Omental fat pad (tissue), 4 donors: ENCODE data around the gene DLGAP4. TPM values are rescaled to one million over a fixed set of nuclear protein-coding genes. Genes with fewer than 3 reads are reported as not detected.

ENCODE experiments used
- ATAC-seq: fragments of 150-250 bp; one replicate; pipeline ENCODE4 v1.9.1; 2016; ENCODE audit warnings: mild to moderate bottlenecking, moderate library complexity; ENCODE audit not compliant: low FRiP score
- DNase-seq: peaks from one replicate; pipeline ENCODE4 v3.0.0-alpha.2; 2019; ENCODE audit warnings: low spot score
- total RNA-seq, 4 donors: library from RNA; depleted of rRNA; stranded (reverse); fragments of >200 nt; gene quantifications; one replicate each; pipeline ENCODE4 v1.1.0, GENCODE V29; 2016
- TF ChIP-seq, protein P1 (sequence below), 3 donors: fragments of 450-650 bp; IDR thresholded peaks; one replicate each; pipeline ENCODE4 v1.5.1; 2016 to 2017; ENCODE audit warnings: antibody characterized with exemption in 3 of 3, mild to moderate bottlenecking in 3 of 3, moderate library complexity in 2 of 3

DLGAP4 gene
- total RNA-seq, 4 donors from 2014 or later: 26.0 to 42.6 (median 30.7) TPM

DNA sequence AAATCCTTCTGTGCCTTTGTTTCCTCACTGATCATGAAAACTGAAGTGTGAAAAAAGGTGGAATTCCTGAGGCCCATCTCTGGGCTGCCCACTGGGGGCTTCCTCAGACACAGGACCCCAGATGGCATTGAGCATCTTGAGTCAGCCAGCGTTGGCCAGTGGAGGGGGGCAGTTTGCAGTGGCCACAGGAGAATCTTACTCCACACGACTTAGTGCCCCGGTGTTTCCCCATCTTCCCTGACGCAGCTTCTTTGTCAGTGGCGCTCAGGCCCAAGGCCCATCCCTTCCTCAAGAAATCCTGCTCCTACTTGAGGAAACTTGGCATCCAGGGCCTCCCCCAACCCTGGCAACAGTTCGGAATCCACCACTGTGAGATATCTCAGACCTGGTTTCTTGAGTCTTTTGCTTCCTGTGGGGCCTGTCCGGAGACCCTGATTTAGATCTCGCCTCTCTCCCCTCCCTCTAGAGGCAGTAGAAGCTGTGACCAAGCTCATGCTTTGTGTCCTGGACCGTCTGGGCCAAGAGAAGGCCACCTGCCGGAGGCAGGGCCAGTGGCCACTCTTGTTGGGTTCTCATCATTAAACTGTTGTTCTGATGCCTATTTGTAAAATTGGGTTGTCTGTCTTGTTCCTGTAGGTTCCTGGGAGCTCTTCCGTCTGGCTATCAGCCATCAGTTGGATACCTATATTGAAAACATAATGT, 20.2 kb upstream of the DLGAP4 start:
- DNase-seq: no peak
- TF ChIP-seq, protein P1, sequence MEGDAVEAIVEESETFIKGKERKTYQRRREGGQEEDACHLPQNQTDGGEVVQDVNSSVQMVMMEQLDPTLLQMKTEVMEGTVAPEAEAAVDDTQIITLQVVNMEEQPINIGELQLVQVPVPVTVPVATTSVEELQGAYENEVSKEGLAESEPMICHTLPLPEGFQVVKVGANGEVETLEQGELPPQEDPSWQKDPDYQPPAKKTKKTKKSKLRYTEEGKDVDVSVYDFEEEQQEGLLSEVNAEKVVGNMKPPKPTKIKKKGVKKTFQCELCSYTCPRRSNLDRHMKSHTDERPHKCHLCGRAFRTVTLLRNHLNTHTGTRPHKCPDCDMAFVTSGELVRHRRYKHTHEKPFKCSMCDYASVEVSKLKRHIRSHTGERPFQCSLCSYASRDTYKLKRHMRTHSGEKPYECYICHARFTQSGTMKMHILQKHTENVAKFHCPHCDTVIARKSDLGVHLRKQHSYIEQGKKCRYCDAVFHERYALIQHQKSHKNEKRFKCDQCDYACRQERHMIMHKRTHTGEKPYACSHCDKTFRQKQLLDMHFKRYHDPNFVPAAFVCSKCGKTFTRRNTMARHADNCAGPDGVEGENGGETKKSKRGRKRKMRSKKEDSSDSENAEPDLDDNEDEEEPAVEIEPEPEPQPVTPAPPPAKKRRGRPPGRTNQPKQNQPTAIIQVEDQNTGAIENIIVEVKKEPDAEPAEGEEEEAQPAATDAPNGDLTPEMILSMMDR (IDR thresholded peaks at IDR 0.05): no peak
- ATAC-seq: no peak

DNA sequence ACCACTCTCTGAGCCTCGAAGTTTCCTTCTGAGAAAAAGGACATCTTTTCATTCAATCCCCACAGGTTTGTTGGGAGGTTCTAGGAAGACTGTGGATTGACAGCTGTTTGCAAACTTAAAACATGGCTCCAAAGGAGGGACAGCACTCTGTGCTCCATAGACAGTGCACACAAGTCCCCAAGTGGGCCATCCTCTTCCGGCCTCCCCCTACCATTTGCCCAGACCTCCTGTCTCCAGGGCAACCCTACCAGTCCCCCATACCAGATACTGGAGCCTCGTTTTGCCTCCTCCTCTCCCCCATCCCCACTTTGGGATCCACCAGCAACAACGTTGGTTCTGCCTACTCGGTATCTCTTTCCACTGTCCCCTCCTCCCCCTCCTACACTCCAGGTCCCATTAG, 8.5 kb upstream of the DLGAP4 start:
- no peak for DNase-seq
- no peak for ATAC-seq
- TF ChIP-seq, protein P1 (IDR thresholded peaks at IDR 0.05): no peak

DNA sequence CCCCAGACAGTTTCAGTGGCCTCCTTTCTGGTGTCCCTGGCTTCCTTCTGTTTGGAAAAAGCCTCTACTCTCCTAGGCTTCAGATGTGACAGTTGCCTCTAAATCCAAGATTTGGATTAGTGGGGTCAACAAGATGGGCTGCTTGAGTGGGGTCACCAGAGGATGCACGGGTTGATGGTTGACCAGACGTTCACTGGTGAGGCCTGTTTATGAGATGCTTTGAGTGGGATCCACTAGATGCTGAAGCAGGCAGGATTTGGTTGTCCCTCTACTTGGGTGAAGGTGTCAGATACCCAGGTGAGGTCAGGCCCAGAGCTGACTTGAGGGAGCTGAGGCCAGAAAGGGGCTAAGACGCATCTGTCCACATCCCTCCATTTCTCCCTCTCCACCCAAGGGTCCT, 8.1 kb upstream of the DLGAP4 start:
- TF ChIP-seq, protein P1 (IDR thresholded peaks at IDR 0.05): no peak
- no peak for DNase-seq
- no peak for ATAC-seq

DNA sequence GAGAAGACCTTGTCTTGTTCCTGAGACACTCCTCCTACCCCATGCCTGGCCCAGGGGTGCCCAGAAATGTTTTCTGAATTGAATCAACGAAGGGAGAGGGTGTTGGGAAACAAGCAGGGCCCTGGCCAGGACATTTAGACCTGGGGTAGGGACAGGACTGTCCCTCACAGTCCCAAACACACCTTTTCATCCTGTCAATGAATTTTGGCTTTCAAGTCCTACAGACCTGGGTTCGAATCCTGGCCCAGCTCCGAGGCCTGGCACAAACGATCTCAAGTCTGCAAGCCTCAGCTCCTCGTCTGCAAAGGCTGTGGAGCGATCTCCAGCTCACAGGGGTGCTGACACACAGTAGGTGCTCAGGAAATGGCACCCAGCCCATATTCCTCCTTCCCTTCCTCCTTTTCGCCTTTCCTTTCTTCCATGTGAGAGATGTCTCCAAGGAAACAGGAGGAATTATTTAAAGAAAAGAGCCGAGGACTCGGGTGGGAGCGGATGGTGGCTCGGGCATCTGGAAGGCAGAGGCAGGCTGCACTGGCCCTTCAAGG, 7.3 kb upstream of the DLGAP4 start:
- ATAC-seq (no peak), DNase-seq (no peak)
- TF ChIP-seq, protein P1 (IDR thresholded peaks at IDR 0.05): no peak

DNA sequence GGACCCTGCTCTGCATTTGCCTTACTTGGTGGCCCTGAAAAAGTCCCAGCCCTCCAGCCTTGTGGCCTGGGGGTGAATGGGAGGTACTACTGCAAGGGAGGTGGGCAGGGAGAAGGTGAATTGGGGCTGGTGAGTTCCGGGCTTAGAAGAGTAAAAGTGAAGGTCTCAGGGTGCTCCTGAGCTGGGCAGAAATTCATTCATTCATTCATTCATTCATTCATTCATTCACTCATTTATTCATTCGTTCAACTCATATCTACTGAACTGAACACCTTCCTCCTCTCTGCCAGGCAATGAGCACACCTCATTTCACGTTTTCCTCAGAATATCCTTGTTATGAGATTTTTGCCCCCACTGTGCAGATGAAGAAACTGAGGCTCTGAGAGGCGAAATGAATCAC, 6.7 kb upstream of the DLGAP4 start:
- ATAC-seq (no peak), DNase-seq (no peak)
- TF ChIP-seq, protein P1 (IDR thresholded peaks at IDR 0.05): no peak

DNA sequence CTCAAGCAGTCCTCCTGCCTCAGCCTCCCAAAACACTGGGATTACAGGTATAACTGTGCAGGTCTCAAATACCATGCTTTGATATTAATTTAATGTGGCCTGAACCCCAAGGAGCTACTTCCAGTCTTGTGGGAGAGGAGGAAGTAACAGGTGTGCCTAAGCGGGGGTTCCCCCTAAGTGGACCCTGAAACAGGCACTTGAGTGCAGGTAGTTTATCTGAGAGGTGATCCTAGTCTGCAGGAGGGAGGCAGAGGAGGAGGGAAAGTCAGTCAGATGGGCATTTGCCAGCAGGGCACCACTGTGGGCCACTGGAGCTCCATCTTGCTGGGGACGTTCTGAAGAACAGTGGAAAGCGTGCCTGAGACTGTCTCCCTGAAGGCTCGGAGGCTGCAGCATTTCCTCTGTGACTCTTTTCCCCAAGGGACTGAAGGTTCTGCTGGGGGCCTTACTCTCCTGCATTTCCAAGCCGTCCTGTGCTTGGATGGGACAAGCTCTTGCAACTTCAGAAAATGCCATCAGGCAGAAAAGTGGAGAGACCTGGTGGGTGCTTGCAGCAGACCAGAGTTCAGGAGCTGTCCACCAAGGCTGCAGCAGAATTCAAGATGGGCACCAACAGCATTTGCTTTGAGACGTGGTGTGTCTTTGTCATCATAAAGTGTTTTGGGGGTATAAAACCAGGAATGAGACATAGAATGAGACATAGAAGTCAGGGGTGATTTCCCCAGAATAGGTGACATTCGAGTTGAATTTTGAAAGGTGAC, 4.6 kb upstream of the DLGAP4 start:
- TF ChIP-seq, protein P1 (IDR thresholded peaks at IDR 0.05): no peak
- no peak for DNase-seq
- ATAC-seq: no peak
